Osteocyte (in vitro differentiated cells): ENCODE data around the gene IP6K1. TPM values are rescaled to one million over a fixed set of nuclear protein-coding genes. Genes with fewer than 3 reads are reported as not detected.
A peak's percentile ranks its signal among the peaks of the same experiment; 100 is the strongest.

ENCODE experiments used
- DNase-seq: peaks from one replicate; pipeline ENCODE4 v3.0.0; 2021; ENCODE audit warnings: mixed read lengths; ENCODE audit not compliant: unreplicated experiment; ENCODE audit errors: extremely low spot score
- H3K27ac Mint-ChIP-seq: one replicate; pipeline ENCODE4 v1.8.0; 2021; ENCODE audit warnings: mild to moderate bottlenecking, mixed read lengths; ENCODE audit not compliant: unreplicated experiment
- H3K27me3 Mint-ChIP-seq: one replicate; pipeline ENCODE4 v1.8.0; 2021; ENCODE audit warnings: mixed read lengths; ENCODE audit not compliant: unreplicated experiment
- H3K36me3 Mint-ChIP-seq: one replicate; pipeline ENCODE4 v1.8.0; 2021; ENCODE audit warnings: mixed read lengths; ENCODE audit not compliant: unreplicated experiment
- H3K4me1 Mint-ChIP-seq: one replicate; pipeline ENCODE4 v1.8.0; 2021; ENCODE audit warnings: mixed read lengths; ENCODE audit not compliant: unreplicated experiment
- H3K4me3 Mint-ChIP-seq: one replicate; pipeline ENCODE4 v1.8.0; 2021; ENCODE audit warnings: mild to moderate bottlenecking, moderate library complexity, mixed read lengths; ENCODE audit not compliant: unreplicated experiment
- H3K9me3 Mint-ChIP-seq: one replicate; pipeline ENCODE4 v1.8.0; 2021; ENCODE audit warnings: mixed read lengths; ENCODE audit not compliant: unreplicated experiment
- CTCF ChIP-seq: fragments of 200-600 bp; sonication (generic); IDR thresholded peaks from 2 replicates; pipeline ENCODE4 v1.5.0; 2021; ENCODE audit warnings: antibody characterized with exemption, mild to moderate bottlenecking, moderate library complexity
- total RNA-seq: library from RNA; stranded (reverse); gene quantifications from 2 replicates; pipeline ENCODE4 v1.2.1, GENCODE V29; 2021

The IP6K1 gene
- total RNA-seq, 1 donor from 2014 or later = 66.9 TPM

DNA sequence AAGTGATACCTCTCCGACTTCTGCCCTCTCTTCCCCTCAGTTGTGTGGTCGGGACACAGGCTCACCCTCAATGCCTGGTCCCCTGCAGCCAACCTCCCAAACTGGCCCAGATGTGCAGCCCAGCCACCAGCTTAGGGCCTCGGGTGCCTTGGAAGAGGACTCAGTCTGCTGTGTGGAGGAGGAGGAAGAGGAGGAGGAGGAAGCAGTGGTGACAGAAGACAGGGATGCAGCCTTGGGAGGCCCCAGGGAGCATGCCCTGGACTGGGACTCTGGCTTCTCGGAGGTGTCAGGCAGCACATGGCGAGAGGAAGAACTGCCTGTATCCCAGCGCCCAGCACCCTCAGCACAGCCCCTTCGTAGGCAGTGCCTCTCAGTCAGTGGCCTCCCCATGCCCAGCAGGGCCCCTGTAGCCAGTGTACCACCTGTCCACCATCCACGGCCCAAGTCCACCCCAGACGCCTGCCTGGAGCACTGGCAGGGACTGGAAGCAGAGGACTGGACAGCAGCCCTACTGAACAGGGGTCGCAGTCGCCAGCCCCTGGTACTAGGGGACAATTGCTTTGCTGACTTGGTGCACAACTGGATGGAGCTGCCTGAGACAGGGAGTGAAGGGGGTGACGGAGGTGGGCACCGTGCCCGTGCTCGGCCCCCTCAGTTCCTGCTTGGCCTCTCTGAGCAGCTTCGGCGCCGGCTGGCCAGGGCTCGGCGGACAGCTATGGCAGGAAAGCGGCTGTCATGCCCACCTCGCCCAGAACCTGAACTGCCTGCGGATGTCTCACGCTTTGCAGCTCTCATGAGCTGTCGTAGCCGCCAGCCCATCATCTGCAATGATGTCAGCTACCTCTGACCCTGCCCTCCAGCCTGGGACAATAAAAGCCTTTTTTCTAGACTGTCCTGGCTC lies 18.0 kb upstream of the IP6K1 start:
- H3K36me3 Mint-ChIP-seq = no peaks in the 10 kb centered on the region

DNA sequence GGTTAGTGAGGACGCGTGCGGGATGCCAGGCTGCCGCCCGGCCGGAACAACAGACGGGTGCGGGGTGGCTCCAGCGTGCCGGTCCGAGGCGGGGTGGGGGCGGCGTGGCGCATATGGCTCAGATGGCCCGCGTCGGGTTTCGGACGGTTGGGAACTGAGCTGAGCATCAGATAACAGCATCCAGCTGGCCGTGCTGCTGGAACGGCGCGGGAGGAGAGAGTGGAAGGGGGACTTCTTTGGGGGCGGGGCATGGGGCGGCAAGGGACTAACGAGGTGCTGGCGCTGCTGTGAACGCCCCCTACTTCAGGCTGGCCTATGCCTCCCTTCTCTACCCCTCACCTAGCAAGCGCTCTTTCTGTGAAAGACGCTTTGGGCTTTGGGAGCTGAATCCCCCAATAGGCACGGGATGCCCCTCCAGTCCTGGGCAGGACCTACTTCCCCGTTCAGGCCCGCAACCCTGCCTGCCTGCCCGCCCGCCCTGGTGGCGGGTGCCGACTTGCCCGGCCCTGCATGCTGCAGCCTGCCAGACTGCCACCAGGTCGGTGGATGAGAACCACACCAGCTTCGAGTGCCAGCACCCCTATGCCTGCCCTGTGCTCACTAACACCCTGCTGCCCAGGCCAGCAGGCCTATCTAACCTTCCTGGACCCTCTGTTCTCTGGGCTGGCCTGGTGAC lies 17.3 kb upstream of the IP6K1 start:
- no peak for TF ChIP-seq CTCF
- Mint-ChIP-seq H3K36me3 (no peaks in the 10 kb centered on the region), H3K4me3 (peak overlapping the region; percentile 86), H3K9me3 (no peaks in the 10 kb centered on the region), H3K27me3 (peaks cover 8% of the 10 kb centered on the region), H3K4me1 (peaks cover 54% of the 10 kb centered on the region), H3K27ac (peak overlapping the region; percentile 54)
- no peak for DNase-seq

More for the DNA sequence above, 18.0 kb upstream of the IP6K1 start:
- Mint-ChIP-seq H3K27me3 (peaks cover 8% of the 10 kb centered on the region), H3K9me3 (no peaks in the 10 kb centered on the region), H3K27ac (peak overlapping the region; percentile 87), H3K4me3 (peak overlapping the region; percentile 86), H3K4me1 (peaks cover 50% of the 10 kb centered on the region)
- DNase-seq = no peak
- no peak for TF ChIP-seq CTCF

DNA sequence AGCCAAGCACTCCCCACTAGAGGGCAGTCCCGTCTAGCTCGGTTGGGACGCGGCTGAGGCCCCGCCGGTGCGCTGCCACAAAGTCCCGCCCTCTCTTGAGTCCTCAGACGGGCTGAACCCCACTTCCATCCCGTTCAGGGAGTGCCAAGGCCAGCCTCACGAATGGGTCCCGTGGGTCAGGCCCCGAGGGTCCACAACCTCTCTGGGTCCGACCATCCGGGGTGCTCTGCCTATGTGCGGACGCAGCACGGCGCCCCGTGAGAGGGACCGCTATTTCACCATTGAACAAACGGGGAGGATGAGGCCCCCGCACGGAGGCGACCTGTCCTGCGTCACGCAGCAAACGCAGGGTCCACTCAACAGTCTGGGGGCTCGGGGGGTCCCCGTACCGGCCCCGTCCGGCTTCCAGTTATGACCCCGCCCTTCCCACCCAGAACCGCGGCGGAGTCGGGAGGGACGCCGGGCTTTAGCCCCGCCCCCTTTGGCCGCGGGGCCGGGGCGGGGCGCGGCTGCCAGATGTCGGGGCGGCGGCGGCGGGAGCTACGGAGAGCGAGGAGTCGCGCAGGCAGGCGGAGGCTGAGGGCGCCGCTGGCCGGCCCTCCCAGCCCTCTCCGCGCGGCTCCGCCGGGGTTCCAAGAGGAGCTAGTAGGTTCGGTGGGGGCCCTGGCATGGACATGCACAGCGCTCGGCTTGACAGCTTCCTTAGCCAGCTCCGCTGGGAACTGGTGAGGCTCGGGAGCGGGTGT lies 16.6 kb upstream of the IP6K1 start, which contains the start of gene INKA1:
Gene INKA1 (plus strand): TSS at position 543 of the 746 bp plus-strand sequence. CDS start 132 bp downstream, at position 675.
- peak; percentile 94 for DNase-seq
- peak within 1 kb of the TSS; percentile 84 for H3K27ac Mint-ChIP-seq

DNA sequence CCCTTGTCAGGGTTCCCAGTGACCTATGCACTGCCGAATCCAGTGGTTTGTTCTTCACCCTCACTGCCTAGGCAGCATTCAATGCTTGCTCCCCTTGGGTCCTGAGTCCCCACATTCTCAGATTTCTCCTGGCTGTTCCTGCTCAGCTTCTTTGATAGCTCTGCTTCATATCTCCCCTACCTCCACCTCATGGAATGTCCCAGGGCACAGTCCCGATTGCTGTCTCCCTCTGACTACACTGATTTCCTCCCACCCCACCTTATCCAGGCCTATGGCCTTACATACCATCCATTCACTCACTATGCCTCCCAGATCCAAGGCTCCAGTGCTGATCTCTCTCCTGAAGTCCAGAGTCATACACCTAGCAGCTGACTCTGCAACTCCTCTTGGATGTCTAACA lies 14.8 kb upstream of the IP6K1 start:
- Mint-ChIP-seq H3K4me1 (peaks cover 36% of the 10 kb centered on the region), H3K36me3 (no peaks in the 10 kb centered on the region), H3K27ac (no peak overlapping the region), H3K4me3 (no peak overlapping the region), H3K27me3 (peaks cover 8% of the 10 kb centered on the region), H3K9me3 (no peaks in the 10 kb centered on the region)
- no peak for DNase-seq
- no peak for TF ChIP-seq CTCF

More for the DNA sequence above, 16.6 kb upstream of the IP6K1 start, which contains the start of gene INKA1:
- peak; percentile 96 for TF ChIP-seq CTCF
- Mint-ChIP-seq H3K27me3 (peaks cover 8% of the 10 kb centered on the region), H3K36me3 (no peaks in the 10 kb centered on the region), H3K9me3 (no peaks in the 10 kb centered on the region), H3K4me3 (peak within 1 kb of the TSS; percentile 86), H3K4me1 (peaks cover 52% of the 10 kb centered on the region)
